ENCODE data around the gene MAST4.

Gene MAST4

GRCh38 chr5:66991746-66992145 is 395.6 kb downstream of the MAST4 start:
- no peak for DNase-seq (ENCODE audit: low spot score)

GRCh38 chr5:66992547-66992946 is 396.4 kb downstream of the MAST4 start:
- DNase-seq (ENCODE audit: low spot score), result no peak

GRCh38 chr5:66993448-66993847 is 397.3 kb downstream of the MAST4 start:
- no peak for DNase-seq (ENCODE audit: low spot score)

GRCh38 chr5:66993882-66994281 is 397.7 kb downstream of the MAST4 start:
- no peak for DNase-seq (ENCODE audit: low spot score)

GRCh38 chr5:66994790-66995189 is 398.6 kb downstream of the MAST4 start:
- no peak for DNase-seq (ENCODE audit: low spot score)

GRCh38 chr5:67000794-67001475 is 404.7 kb downstream of the MAST4 start:
- DNase-seq (ENCODE audit: low spot score), result no peak

GRCh38 chr5:67002832-67003684 is 406.9 kb downstream of the MAST4 start:
- no peak for DNase-seq (ENCODE audit: low spot score)

GRCh38 chr5:67003685-67003934 is 407.4 kb downstream of the MAST4 start:
- DNase-seq (ENCODE audit: low spot score), result no peak

- peak; percentile 90 for DNase-seq (ENCODE audit: low spot score)
Measured at GRCh38 chr5:67003935-67004729, 407.9 kb downstream of the MAST4 start.

- no peak for DNase-seq (ENCODE audit: low spot score)
Measured at GRCh38 chr5:67004730-67005350, 408.6 kb downstream of the MAST4 start.

- no peak for DNase-seq (ENCODE audit: low spot score)
Measured at GRCh38 chr5:67005737-67006499, 409.7 kb downstream of the MAST4 start.

- DNase-seq (ENCODE audit: low spot score), result no peak
Measured at GRCh38 chr5:67006500-67006848, 410.3 kb downstream of the MAST4 start.

GRCh38 chr5:67009028-67009427 is 412.8 kb downstream of the MAST4 start:
- no peak for DNase-seq (ENCODE audit: low spot score)

GRCh38 chr5:67010684-67011409 is 414.7 kb downstream of the MAST4 start:
- DNase-seq (ENCODE audit: low spot score), result peak; percentile 98

- no peak for DNase-seq (ENCODE audit: low spot score)
Measured at GRCh38 chr5:67011422-67011821, 415.2 kb downstream of the MAST4 start.

- no peak for DNase-seq (ENCODE audit: low spot score)
Measured at GRCh38 chr5:67012171-67012570, 416.0 kb downstream of the MAST4 start.

- DNase-seq (ENCODE audit: low spot score), result no peak
Measured at GRCh38 chr5:67013719-67014118, 417.5 kb downstream of the MAST4 start.

- no peak for DNase-seq (ENCODE audit: low spot score)
Measured at GRCh38 chr5:67014191-67014590, 418.0 kb downstream of the MAST4 start.

- DNase-seq (ENCODE audit: low spot score), result peak; percentile 50
Measured at GRCh38 chr5:67014957-67015400, 418.8 kb downstream of the MAST4 start.

- no peak for DNase-seq (ENCODE audit: low spot score)
Measured at GRCh38 chr5:67015541-67016191, 419.5 kb downstream of the MAST4 start.

All from kidney capillary endothelial cell (primary cell).